Activated effector memory CD4-positive, alpha-beta T cell treated with Interleukin-2 at 50 U/mL for 16 hours (primary cell): ENCODE results near the gene SLC4A4.

Experiments used
- DNase-seq: peaks from one replicate; pipeline ENCODE4 v3.0.0-alpha.2; 2020

Gene SLC4A4

DNA sequence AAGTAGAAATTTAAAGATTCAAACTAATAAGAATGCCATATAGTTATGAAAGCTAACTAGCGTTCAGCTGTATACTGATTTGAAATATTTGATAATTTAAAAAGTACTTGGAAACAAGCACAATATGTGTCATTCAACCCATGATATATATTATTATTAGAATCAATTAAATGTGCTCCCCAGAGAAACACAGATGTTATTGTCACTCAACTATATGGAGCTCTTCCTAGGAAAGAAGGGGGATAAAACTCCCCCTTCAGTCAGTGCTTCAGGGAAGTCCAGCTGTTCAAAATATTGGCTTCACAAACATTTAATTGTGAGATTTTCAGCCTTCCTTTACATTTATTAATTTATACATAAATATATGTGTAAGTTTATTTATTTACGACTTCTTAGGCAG, 135.9 kb downstream of the SLC4A4 start:
- no peak for DNase-seq

- no peak for DNase-seq
Measured at GRCh38 chr4:71476240-71476639, 137.4 kb downstream of the SLC4A4 start.

DNA sequence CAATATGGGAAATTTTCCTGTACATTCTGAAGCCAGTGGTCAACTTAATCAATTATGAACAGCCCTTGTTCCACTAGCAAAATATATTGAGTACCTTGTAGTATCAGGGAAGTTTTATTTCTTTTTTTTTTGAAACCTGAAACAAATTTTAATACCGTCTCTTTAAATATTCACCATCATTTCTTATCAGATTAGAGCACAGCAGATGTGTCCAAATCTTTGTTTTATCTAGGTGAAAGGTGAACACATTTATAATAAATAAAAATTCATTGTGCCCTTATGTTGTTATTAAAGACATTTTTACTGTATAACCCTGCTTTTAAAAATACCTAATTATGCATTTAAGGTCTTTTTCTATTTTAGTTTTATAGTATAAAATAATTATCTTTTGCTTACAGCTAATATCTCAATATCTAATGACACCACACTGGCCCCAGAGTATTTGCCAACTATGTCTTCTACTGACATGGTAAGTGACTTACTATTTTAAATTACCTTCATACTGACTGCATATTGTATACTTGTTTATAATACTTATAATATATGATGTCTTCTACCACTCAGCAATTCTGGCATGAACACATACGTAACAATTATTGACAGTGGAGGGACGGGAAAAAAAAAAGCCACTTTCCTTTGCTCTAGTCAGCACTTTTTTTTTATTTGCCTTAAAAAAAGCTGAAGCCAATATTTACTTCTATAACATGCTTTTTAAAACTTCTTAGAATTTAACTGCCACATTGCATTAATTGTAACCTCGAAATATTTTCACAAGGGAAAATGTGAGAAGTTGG, 147.9 kb downstream of the SLC4A4 start:
- DNase-seq: no peak

DNA sequence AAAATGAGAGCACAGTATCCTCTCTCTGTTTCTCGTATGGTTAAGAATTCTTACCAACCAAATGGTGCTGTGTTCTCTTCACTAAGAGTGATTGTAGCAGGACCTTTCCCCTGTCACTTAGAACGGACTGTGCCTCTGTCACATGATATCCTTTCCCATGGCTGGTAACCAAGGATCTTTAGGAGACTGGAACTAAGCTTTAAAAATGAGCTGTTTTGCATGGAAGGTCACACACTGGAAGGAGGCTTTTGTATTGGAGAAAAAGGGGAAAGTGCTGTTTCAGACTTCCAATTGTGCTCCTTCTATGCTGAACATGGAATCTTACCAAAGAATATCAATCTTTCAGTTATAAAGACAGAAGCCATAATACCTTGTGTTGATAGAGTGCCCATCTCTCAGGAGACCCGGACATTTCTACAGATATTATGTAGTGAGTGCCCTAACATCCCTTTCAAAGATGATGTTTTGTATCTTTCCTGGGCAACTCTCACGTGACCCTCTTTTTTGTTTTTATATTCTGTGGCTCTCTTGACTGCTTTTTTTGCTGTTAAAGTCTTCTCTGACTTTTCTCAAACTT, 148.6 kb downstream of the SLC4A4 start:
- DNase-seq: no peak

- DNase-seq: no peak
Measured at GRCh38 chr4:71494539-71494938, 155.7 kb downstream of the SLC4A4 start.

DNA sequence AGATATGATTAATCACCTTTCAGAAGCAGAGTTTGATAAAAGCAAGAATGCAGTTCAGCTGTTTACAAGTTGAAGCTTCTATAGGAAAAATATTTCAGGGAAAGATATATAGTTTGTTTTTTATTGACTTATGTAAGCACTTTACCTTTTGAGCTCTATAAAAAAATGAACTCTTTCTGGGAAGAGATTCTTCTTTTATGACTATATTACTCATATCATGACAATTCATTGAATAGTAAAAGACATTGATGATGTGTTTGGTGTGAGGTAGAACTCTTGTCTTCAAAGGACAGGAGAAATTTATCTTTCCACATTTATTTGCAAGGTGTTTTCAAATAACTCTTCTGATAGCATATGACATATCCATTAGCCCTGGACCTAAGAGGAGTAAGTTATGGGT, 156.6 kb downstream of the SLC4A4 start:
- no peak for DNase-seq

DNA sequence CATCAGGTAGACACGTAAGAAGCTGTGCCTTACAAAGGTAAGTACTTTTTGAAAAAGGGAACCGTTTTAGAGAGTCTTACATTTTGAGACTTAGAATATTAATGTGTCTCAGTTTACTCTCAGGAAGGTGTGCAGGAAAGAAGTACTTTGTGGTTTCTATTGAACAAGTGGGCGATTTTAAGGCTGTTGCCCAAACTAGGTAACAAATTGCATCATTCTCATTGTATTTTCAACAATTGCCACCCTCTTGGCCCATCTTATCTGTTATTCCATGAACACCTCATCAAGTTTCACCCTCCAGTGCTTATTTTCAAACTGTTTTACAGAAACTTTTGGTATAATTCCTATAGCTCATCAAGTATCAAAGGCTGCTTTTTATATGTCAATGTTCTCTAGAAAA, 158.3 kb downstream of the SLC4A4 start:
- no peak for DNase-seq

GRCh38 chr4:71498002-71498401, 159.2 kb downstream of the SLC4A4 start:
- DNase-seq: no peak

DNA sequence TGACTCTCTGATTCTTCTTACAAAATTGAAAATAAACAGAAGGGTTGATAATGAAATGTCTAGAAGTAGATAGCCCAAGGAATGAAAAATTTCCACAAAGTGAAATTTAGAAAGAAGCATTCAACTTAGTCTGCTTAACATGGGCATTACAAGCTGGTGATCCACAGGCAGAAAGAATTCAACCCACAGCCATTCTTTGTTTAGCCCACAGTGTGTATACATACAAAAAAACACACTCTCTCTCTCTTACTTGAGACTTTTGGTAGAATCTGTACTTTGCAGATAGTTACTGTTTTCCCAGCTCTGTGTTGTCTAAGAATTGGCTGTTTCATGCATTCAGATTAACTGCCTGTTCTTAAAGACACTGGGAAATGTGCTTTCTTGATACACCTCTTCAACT, 159.8 kb downstream of the SLC4A4 start:
- no peak for DNase-seq

DNA sequence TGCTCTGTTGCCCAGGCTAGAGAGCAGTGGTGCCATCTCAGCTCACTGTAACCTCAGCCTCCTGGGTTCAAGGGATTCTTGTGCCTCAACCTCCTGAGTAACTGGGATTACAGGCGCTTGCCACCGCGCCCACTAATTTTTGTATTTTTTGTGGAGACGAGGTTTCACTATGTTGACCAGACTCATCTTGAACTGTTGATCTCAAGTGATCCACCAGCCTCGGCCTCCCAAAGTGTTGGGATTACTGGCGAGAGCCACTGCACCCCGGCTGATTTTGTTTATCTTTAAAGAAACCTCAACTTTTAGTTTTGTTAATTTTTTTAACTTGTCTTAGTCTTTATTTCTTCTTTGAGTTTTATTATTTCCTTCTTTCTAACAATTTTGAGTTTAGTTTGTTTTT, 163.2 kb downstream of the SLC4A4 start:
- no peak for DNase-seq

- no peak for DNase-seq
Measured at GRCh38 chr4:71518283-71518989, 179.6 kb downstream of the SLC4A4 start.

DNA sequence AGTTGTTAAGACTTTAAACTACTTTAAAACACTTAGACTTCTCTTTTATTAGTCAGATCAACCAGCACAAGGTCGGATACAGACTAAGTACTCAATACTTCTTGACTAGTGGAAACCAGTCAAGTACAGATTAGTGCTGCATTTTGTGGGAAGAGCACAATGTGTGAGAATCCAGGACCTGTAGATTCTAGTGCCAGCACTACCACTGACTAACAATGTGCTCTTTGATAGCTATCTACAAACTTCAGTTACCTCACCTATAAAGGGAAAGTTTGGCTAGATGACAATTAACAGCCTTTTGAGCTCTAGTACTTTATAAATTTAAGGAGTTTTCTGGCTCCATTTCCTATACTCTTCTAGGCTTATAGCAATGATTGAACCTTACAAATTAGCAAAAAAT, 181.5 kb downstream of the SLC4A4 start:
- no peak for DNase-seq

DNA sequence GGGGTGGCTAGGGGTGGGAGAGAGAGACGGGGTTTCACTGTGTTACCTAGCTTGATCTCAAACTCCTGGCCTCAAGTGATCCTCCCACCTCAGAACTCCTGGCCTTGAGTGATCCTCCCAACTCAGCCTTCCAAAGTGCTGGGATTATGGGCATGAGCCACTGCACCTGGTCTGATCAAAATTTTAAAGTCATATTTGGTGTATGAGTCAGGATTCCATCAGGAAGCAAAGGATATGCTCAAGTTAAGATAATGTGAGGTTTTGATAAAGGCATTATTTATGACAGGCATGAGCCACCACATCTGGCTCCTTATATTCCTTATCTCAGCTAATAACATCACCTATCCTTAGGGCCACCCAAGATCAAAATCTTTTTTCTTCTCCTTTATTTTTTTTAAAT, 182.0 kb downstream of the SLC4A4 start:
- no peak for DNase-seq

GRCh38 chr4:71524756-71525155, 185.9 kb downstream of the SLC4A4 start:
- no peak for DNase-seq

- DNase-seq: no peak
Measured at GRCh38 chr4:71526637-71527406, 188.0 kb downstream of the SLC4A4 start.

DNA sequence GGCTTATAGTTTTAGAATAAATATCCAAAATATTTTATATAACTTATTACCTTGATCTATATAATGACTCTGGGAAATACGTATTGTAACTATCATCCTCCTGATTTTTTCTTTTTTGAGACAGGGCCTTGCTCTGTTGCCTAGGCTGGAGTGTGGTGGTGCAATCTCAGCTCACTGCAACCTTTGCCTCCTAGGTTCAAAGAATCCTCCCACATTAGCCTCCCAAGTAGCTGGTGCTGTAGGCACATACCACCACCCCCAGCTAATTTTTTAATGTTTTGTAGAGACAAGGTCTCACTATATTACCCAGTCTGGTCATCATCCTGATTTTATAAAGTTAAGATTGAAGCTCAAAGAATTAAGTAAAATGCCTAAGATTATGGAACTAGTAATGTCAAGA, 193.6 kb downstream of the SLC4A4 start:
- DNase-seq: no peak

DNA sequence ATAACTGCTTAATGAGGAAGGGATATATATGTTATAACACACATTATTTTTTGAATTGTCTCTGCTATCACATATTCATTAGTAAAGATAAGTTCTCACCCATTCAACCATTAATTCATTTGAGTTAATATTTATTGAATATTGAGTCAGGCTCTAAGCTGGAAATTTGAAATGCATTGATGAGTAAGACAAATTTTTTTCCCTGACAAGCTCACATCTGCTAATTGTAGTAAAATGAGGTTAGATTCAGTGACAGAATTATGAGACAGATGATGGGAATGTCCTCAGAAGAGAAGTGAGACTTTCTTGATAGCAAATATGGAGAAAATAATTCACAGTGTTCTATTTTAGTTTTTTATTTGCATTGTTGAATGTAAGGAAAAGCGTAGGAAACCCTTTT, 194.3 kb downstream of the SLC4A4 start:
- DNase-seq: no peak

GRCh38 chr4:71537551-71538065, 198.8 kb downstream of the SLC4A4 start:
- no peak for DNase-seq

DNA sequence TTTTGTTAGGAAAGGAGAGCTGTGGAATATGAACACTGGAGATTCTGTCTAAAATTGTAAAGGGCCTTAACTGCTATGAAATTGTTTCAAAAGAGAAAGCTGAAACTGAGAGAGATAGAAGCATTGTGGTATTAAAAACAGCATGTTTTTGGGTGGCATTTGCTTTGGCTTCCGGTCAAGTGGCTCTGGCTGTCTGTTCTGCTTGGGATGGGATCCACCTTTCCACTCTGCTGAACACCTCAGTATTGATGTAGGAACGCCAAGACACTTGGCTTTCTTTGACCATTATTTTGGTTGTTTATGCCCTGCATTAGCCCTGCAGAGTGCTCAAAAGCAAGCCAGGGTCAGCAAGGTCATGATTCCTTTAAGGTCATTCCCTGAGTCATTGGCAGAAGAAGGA, 199.7 kb downstream of the SLC4A4 start:
- DNase-seq: no peak

DNA sequence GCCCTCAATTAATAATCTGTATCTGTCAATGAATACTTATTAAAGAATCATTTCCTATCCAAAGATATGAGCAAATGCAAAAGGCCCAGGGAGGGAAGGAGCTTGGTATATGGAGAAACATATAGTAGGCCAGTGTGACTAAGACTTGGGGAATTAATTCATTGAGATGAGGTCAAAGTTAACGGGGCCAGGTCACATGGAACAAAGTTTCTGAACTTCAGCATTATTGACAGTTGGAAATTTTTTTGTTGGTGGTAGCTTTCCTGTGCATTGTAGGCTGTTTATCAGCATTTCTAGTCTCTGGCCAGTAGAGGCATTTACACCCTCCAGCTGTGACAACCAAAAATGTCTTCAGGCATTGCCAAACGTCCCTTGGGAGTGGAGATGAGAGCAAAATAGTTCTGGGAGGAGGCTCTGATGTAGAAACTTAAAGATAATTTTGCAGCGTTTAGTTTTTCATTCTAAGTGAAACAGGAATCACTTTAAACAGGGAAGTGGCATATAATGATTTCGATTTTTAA, 202.0 kb downstream of the SLC4A4 start:
- DNase-seq: no peak

DNA sequence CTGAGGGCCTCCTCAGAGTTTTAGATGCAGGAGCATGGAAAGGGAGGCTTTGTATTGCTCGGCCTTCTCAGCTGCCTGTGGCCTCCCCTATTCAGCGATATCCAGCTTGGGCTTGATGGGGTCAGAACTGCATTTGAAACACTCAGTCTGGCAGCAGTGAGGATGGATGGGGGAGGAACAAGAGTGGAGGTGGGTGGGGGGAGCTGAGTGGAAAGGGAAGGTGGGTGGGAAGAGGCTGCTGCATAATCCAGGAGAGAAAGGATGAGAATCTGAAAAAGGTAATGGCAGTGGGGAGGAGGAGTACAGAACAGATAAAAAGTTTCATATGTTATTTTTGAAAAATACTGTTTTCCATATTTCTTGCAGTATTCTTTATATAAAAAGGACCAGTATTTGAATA, 202.7 kb downstream of the SLC4A4 start:
- DNase-seq: no peak

DNA sequence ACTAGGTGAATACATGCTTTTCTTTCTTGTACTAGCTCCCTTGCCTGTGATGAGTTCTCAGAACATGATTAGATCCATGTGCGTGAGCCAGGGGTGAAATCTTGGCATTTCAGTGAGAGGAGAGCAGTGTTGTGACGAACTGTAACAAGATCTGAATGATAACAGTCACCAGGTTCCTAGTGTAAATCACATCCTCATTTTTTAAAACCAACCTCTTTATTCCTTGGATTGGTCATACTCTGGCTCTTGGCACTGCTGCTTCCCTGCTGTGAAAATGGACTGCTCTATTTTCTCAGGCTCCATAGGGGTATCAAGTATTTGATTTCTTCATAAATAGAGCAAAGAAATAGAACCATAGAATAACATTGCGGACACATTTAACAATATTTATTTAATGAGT, 206.3 kb downstream of the SLC4A4 start:
- DNase-seq: no peak
